HK-2 (cell line): ENCODE measurements around the gene FRMD4A.

Source experiments
- DNase-seq: peaks from one replicate; pipeline ENCODE4 v3.0.0-alpha.2; 2018; ENCODE audit not compliant: unreplicated experiment

Gene FRMD4A

GRCh38 chr10:13758312-13758711 lies 572.4 kb downstream of the FRMD4A start:
- no peak for DNase-seq

GRCh38 chr10:13754277-13754676 lies 576.4 kb downstream of the FRMD4A start:
- no peak for DNase-seq

GRCh38 chr10:13751191-13751764 lies 579.4 kb downstream of the FRMD4A start:
- no peak for DNase-seq

GRCh38 chr10:13750299-13751190 lies 580.2 kb downstream of the FRMD4A start:
- no peak for DNase-seq

- DNase-seq: no peak
Measured at GRCh38 chr10:13745271-13745670, 585.5 kb downstream of the FRMD4A start.

GRCh38 chr10:13743963-13744362 lies 586.8 kb downstream of the FRMD4A start:
- DNase-seq: no peak

GRCh38 chr10:13743101-13743693 lies 587.5 kb downstream of the FRMD4A start:
- DNase-seq: no peak

- no peak for DNase-seq
Measured at GRCh38 chr10:13741438-13741837, 589.3 kb downstream of the FRMD4A start.

GRCh38 chr10:13740461-13740860 lies 590.3 kb downstream of the FRMD4A start:
- DNase-seq: no peak

GRCh38 chr10:13739183-13739582 lies 591.5 kb downstream of the FRMD4A start:
- DNase-seq: no peak

GRCh38 chr10:13736506-13736905 lies 594.2 kb downstream of the FRMD4A start:
- no peak for DNase-seq

GRCh38 chr10:13734151-13734550 lies 596.6 kb downstream of the FRMD4A start:
- no peak for DNase-seq

GRCh38 chr10:13733071-13733470 lies 597.7 kb downstream of the FRMD4A start:
- no peak for DNase-seq

- no peak for DNase-seq
Measured at GRCh38 chr10:13732465-13732881, 598.3 kb downstream of the FRMD4A start.

- DNase-seq: no peak
Measured at GRCh38 chr10:13731799-13732198, 598.9 kb downstream of the FRMD4A start.

GRCh38 chr10:13730956-13731355 lies 599.8 kb downstream of the FRMD4A start:
- no peak for DNase-seq

- DNase-seq: no peak
Measured at GRCh38 chr10:13730306-13730652, 600.4 kb downstream of the FRMD4A start.

GRCh38 chr10:13729586-13730305 lies 601.0 kb downstream of the FRMD4A start:
- no peak for DNase-seq

GRCh38 chr10:13728898-13729535 lies 601.7 kb downstream of the FRMD4A start:
- no peak for DNase-seq

GRCh38 chr10:13725594-13725993 lies 605.1 kb downstream of the FRMD4A start:
- no peak for DNase-seq

GRCh38 chr10:13724484-13724883 lies 606.2 kb downstream of the FRMD4A start:
- DNase-seq: no peak
